Stimulated activated CD4-positive, alpha-beta T cell treated with anti-CD3 and anti-CD28 coated beads, Interleukin-2, amount 100 ng/mL, for 24 hours (primary cell): ENCODE measurements around the gene RHNO1.

Experiments
- DNase-seq, 2 donors: peaks; one replicate each; pipeline ENCODE4 v3.0.0-alpha.2; 2020

The RHNO1 gene, protein sequence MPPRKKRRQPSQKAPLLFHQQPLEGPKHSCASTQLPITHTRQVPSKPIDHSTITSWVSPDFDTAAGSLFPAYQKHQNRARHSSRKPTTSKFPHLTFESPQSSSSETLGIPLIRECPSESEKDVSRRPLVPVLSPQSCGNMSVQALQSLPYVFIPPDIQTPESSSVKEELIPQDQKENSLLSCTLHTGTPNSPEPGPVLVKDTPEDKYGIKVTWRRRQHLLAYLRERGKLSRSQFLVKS

DNA sequence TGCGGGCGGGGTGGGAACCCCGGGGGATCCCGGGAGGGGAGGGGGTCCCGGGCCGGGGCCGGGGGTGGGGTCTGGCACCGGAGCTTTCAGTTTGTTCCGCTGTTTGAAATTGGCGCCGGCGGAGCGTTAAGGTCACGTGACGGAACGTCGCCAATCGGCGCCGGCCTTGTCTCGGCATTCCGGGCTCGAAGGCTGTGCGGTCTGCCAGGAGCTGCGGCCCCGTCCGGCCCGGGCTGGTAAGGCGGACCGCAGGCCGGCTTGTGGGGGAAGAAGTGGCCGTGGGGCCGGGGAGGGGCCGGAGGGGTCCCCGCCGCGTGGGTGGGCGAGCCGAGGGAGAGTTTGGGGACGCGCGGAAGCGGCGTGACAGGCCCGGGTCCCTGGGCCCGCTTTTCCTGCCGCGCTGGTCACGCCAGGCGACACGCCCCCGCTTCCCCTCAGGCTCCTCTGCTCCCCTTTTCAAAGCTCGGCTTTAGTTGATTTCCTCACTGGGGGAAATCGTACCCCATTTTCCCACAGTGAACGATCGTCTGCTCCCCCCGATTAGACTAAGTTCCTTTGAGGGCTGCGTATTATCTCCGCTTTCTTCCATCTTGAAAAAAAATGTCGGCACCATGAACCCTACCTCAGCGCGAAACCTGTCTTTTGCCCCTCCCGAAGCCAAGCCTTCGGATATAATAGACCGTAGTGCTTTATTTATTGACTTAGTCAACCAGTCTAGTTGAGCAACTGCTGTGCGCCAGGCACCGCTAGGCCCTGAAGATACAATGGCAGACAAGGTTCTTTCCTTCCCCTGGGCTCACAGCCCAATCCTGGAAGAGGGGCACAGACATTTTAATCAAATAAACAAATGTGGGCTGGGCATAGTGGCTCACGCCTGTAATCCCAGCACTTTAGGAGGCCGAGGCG lies at the start of gene RHNO1, which contains the start of gene FOXM1:
TSS of gene RHNO1 (plus strand) at position 177 of the 906 bp plus-strand sequence. CDS start 8,144 bp downstream, outside the sequence.
TSS of gene FOXM1 (minus strand) at position 128 of the 906 bp plus-strand sequence. CDS start 2,696 bp downstream, outside the sequence.
- DNase-seq, result peak; percentile 88 to 89

GRCh38 chr12:2829275-2829674 lies 47.7 kb upstream of the RHNO1 start:
- DNase-seq, result no peak

DNA sequence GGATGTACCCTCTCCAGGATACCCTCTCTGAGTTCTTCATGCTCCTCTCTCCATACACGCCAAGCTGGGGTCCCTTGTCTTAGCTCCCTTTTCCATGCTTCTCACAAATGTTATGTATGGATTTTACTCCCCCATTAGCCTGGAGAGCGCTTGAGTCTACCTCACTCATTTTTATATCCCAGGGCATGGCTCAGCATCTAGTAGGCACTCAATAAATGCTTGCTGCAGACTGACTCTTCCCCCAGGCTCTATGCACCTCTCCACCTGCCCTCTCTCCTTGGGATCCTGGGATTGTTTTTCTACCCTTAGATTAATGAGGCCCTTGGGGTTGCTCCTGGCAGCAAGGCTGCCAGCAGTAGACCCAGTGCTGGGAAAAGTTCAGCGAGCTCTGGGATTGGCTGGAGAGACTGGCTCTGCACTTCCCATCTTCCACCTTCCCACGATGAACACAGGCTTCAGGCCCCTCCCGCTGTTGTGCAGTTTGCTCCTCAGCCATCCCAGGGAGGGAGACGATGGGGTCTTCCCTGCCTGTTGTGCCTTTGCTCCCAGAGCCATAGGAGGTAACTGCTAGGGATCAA lies 44.4 kb upstream of the RHNO1 start:
- DNase-seq, result no peak

- DNase-seq, result no peak
Observed at GRCh38 chr12:2833327-2833726, 43.7 kb upstream of the RHNO1 start.

GRCh38 chr12:2833810-2834209 lies 43.2 kb upstream of the RHNO1 start:
- no peak for DNase-seq

DNA sequence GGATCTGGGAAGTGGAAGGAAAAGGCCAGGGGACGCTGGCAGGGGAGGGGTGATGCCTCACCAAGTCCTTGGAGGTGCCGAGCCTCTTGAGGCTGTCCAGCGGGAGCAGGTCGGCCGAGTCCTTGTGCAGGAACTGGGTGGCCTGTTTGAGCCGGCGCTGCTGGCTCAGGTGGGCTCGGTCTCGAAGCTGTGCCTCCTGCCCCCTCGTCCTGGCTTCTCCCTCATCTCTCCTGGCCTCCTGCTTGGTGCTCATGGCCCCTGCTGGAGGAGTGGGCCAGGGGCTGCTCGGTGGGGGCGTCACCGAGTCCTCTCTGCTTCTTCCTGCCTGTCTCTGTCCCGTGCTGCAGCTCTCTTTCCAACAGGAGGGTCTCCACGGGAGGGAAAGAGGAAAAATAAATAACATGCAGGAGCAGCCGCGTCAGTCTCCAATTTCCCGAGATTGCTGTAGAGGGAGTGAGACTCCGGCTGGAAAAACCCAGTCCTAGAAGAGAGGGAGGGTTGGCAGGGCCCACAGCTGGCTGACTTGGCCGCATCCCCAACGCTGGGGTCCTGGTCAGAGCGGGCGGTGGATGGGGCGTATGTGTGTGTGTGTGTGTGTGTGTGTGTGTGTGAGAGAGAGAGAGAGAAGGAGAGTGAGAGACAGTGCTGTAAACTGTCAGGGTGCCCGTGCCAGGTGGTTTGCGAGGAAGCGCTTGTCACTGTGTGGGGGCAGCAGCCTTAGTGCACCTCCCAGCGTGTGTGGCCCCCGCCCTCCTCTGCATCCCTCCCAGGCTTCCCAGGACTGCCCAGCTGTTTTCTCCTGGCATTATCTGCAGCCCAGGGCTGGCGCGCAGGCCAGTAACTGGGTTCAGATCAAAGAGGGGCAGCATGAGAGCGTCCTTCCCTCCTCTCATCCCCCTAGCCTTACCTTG lies 42.2 kb upstream of the RHNO1 start, which contains the start of gene NRIP2:
TSS of gene NRIP2 (minus strand) at position 455 of the 911 bp plus-strand sequence. CDS start at position 403, 52 bp downstream.
- no peak for DNase-seq

- no peak for DNase-seq
Observed at GRCh38 chr12:2835691-2836403, 41.2 kb upstream of the RHNO1 start.

- DNase-seq, result no peak
Observed at GRCh38 chr12:2836574-2836973, 40.4 kb upstream of the RHNO1 start.

GRCh38 chr12:2841056-2841650 lies 35.9 kb upstream of the RHNO1 start:
- no peak for DNase-seq

GRCh38 chr12:2842948-2843347 lies 34.1 kb upstream of the RHNO1 start:
- no peak for DNase-seq

- DNase-seq, result no peak
Observed at GRCh38 chr12:2844786-2845185, 32.2 kb upstream of the RHNO1 start.

GRCh38 chr12:2845280-2845679 lies 31.7 kb upstream of the RHNO1 start:
- DNase-seq, result no peak

- no peak for DNase-seq
Observed at GRCh38 chr12:2851931-2852330, 25.1 kb upstream of the RHNO1 start.

DNA sequence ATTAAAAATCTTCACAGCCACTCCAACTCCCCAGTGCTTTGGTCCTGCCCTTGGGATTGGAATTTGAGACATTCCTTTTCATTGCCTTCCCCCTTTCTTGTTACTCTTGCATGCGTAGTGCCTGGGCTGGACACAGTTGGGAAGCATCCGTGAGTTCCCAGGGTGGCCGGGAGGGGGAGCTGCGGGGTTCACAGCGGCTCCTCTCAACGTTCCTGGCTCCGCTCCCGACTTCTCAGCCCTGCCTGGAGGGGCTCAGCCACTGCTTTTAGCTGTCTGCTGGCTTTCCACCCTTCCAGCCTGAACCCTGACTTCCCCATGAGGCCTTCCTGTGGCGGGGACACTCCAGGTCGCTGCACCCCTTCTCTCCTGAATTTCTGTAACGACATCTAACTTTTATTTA lies 23.4 kb upstream of the RHNO1 start:
- DNase-seq, result peak; percentile 60 to 71

DNA sequence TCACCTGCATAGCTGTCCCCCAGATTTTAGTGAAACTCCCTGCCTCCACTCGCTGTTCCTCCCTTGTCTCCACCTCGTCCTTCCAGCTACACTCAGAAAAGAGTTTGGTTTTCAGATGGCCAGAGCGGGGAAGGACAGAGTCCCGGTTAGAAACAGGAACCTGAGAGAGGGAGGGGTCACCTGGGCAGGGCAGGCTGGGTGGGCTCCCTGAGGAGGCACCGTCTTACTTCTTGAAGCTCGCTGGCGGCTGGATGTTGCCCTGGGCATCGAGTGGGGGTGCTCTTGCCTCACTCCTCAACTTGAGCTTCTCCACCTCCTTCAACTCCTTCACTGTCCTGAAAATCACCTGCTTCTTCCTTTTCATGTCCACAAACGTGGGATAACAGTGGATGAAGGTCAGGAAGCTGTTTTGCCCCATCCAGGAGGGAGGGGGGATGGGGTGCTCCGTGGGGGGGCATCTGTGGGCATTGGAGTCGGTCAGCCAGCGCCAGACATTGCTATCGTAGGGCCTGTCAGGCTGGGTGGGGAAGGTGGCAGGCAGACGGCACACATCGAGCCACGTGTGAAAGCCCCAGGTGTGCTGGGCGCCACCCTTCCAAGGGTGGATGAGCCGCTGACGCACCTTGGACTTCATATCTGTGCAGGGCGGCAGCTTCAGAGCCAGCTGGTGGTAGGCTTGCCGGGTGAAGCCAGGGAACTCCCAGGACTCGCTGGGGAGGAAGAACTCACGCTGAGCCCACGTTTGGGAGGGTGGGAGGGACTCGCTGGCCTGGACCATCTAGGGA lies 22.2 kb upstream of the RHNO1 start:
- no peak for DNase-seq

GRCh38 chr12:2855546-2855945 lies 21.5 kb upstream of the RHNO1 start:
- DNase-seq, result no peak

DNA sequence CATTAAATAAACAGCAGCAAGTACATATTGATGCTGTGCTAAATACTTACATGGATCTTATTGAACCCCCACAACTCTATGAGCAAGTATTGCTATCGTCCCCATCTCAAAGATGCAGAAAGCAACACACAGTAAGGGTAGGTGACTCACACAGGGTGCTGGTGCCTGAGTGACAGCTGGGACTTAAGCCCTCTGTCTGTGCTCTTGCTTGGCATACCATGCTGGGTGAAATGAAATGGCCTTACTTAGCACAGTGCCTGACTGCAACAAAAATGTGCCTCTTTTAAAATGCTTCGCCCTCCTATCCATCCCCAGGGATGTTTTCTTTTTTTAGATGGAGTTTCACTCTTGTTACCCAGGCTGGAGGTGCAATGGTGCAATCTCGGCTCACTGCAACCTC lies 21.0 kb upstream of the RHNO1 start:
- DNase-seq, result no peak

GRCh38 chr12:2857021-2857431 lies 20.0 kb upstream of the RHNO1 start, which contains the start of gene TEX52:
TSS of gene TEX52 (minus strand) at chr12:2857039. CDS start at chr12:2857026, 13 bp downstream.
- DNase-seq, result no peak

GRCh38 chr12:2857576-2857975 lies 19.4 kb upstream of the RHNO1 start:
- no peak for DNase-seq

DNA sequence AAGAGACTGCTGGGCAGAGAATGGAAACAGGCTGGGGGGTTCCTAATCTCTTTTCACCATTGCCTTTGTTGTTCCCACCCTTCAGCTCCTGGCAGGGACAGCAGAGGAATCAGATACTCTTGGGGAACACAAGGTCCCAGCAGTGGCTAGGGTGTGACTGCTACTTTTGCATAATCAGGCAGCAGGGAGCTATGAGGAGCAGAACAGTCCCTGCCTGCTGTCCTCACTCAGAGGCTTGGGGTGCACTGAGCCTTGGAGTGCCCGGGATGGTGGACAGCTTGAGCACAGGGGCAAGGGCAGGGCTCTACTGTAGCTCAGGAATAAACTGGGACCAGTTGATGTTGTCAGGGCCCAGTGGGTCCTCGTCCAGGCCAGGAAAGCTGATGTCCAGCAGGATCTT lies 18.7 kb upstream of the RHNO1 start:
- DNase-seq, result no peak
